SK-N-SH (cell line): ENCODE measurements around the gene MYD88. TPM values are rescaled to one million over a fixed set of nuclear protein-coding genes. Genes with fewer than 3 reads are reported as not detected.

Source experiments
- CTCF ChIA-PET: fragments of 300-600, 350-600 bp; formaldehyde crosslinking; extraction: SDS; loops from one replicate; lab custom pipeline; 2021; lab: Yijun Ruan, JAX
- POLR2A ChIA-PET: fragments of 350-600 bp; sonication (Branson Sonifier 250); formaldehyde crosslinking; extraction: SDS; loops from one replicate; lab custom pipeline; 2020; ENCODE audit warnings: antibody characterized with exemption, inconsistent platforms; lab: Yijun Ruan, JAX
- DNase-seq: peaks from one replicate; pipeline ENCODE4 v3.0.0; 2012
- H2AFZ ChIP-seq: fragments of 200-600 bp; sonication (generic); 2 replicates; pipeline ENCODE4 v1.8.1; 2016; ENCODE audit warnings: antibody characterized with exemption, mild to moderate bottlenecking, low read depth
- H3F3A ChIP-seq: fragments of 200-600 bp; sonication (generic); replicated peaks from 2 replicates; pipeline ENCODE3; 2016; ENCODE audit warnings: antibody characterized with exemption, mild to moderate bottlenecking; ENCODE audit not compliant: insufficient read depth
- H3K27ac ChIP-seq, 2 experiments: fragments of 200-500 bp in 1 of 2; fragments of 200-600 bp in 1 of 2; sonication (Bioruptor generic) in 1 of 2; sonication (generic), shearing (Covaris generic) in 1 of 2; 2 replicates each; pipeline versions ENCODE4 v1.5.1 to v1.6.1; 2014 to 2016; ENCODE audit warnings: low read depth in 2 of 2, inconsistent platforms in 1 of 2, low read length in 1 of 2, mild to moderate bottlenecking in 1 of 2, mixed read lengths in 1 of 2
- H3K27me3 ChIP-seq: fragments of 200-600 bp; sonication (generic), shearing (Covaris generic); 2 replicates; pipeline ENCODE4 v1.6.1; 2016; ENCODE audit warnings: mixed run types; ENCODE audit not compliant: insufficient read depth
- H3K36me3 ChIP-seq, 2 experiments: fragments of 200-500 bp in 1 of 2; fragments of 200-600 bp in 1 of 2; sonication (Bioruptor generic) in 1 of 2; sonication (generic) in 1 of 2; replicated peaks in 1 of 2; 2 replicates each; pipeline versions ENCODE3 to v1.5.1; 2014 to 2016; ENCODE audit warnings: low read length in 1 of 2, mild to moderate bottlenecking in 1 of 2; ENCODE audit not compliant: insufficient read depth in 2 of 2, control insufficient read depth in 1 of 2
- H3K4me1 ChIP-seq, 2 experiments: fragments of 200-500 bp in 1 of 2; fragments of 200-600 bp in 1 of 2; sonication (Bioruptor generic) in 1 of 2; sonication (generic), shearing (Covaris generic) in 1 of 2; 2 replicates each; pipeline versions ENCODE4 v1.5.1 to v1.6.1; 2014 to 2016; ENCODE audit warnings: low read depth in 1 of 2, low read length in 1 of 2, mixed run types in 1 of 2; ENCODE audit not compliant: insufficient read depth in 2 of 2, control insufficient read depth in 1 of 2
- H3K4me2 ChIP-seq: fragments of 200-600 bp; sonication (generic), shearing (Covaris generic); 2 replicates; pipeline ENCODE4 v1.6.1; 2017; ENCODE audit warnings: mixed run types
- H3K4me3 ChIP-seq, 2 experiments: fragments of 200-500 bp in 1 of 2; fragments of 200-600 bp in 1 of 2; sonication (Bioruptor generic) in 1 of 2; sonication (generic), shearing (Covaris generic) in 1 of 2; 2 replicates each; pipeline versions ENCODE4 v1.5.1 to v1.8.1; 2014 to 2016; ENCODE audit warnings: low read depth in 2 of 2, inconsistent platforms in 1 of 2, low read length in 1 of 2, mild to moderate bottlenecking in 1 of 2, mixed read lengths in 1 of 2, moderate library complexity in 1 of 2
- H3K79me2 ChIP-seq: fragments of 200-600 bp; sonication (generic); 2 replicates; pipeline ENCODE4 v1.8.1; 2017; ENCODE audit warnings: mild to moderate bottlenecking; ENCODE audit not compliant: insufficient read depth
- H3K9ac ChIP-seq: fragments of 200-600 bp; sonication (generic); 2 replicates; pipeline ENCODE4 v1.6.1; 2017; ENCODE audit warnings: mixed run types
- H3K9me2 ChIP-seq: fragments of 200-600 bp; sonication (generic); 2 replicates; pipeline ENCODE4 v1.6.1; 2017; ENCODE audit warnings: mixed run types
- H3K9me3 ChIP-seq: fragments of 200-600 bp; sonication (generic); 2 replicates; pipeline ENCODE4 v1.6.1; 2017; ENCODE audit warnings: mixed run types, mild to moderate bottlenecking, moderate library complexity
- H4K20me1 ChIP-seq: fragments of 200-600 bp; sonication (generic); 2 replicates; pipeline ENCODE4 v1.6.1; 2017; ENCODE audit warnings: mild to moderate bottlenecking, mixed run types; ENCODE audit not compliant: insufficient read depth
- EP300 ChIP-seq, 2 experiments: IDR thresholded peaks; 2 replicates each; pipeline versions ENCODE4 v1.4.0 to v1.6.1; 2012; ENCODE audit warnings: borderline replicate concordance in 1 of 2, low read depth in 1 of 2, low read length in 1 of 2
- FOSL2 ChIP-seq: IDR thresholded peaks from 2 replicates; pipeline ENCODE4 v1.4.0; 2012; ENCODE audit warnings: low read depth, mild to moderate bottlenecking, moderate library complexity, borderline replicate concordance
- FOXJ3 ChIP-seq: sonication (generic); formaldehyde crosslinking; IDR thresholded peaks from 2 replicates; pipeline ENCODE4 v1.5.1; 2020; ENCODE audit warnings: mild to moderate bottlenecking, missing genetic modification reagents
- FOXM1 ChIP-seq: IDR thresholded peaks from 2 replicates; pipeline ENCODE4 v1.4.0; 2012; ENCODE audit warnings: low read depth, mild to moderate bottlenecking
- GATA2 ChIP-seq: sonication (generic); formaldehyde crosslinking; IDR thresholded peaks from 2 replicates; pipeline ENCODE4 v1.5.0; 2020; ENCODE audit warnings: mild to moderate bottlenecking, missing genetic modification reagents
- MAX ChIP-seq: IDR thresholded peaks from 2 replicates; pipeline ENCODE4 v1.4.0; 2012; ENCODE audit warnings: low read depth
- RAD21 ChIP-seq: IDR thresholded peaks from 2 replicates; pipeline ENCODE4 v1.6.1; 2012; ENCODE audit warnings: mild to moderate bottlenecking, low read length
- RFX5 ChIP-seq: IDR thresholded peaks from 2 replicates; pipeline ENCODE4 v1.6.1; 2012; ENCODE audit warnings: mild to moderate bottlenecking, improper control_type of control experiment, low read length
- SIN3A ChIP-seq: IDR thresholded peaks from 2 replicates; pipeline ENCODE4 v1.6.1; 2012; ENCODE audit warnings: low read depth, mild to moderate bottlenecking, low read length, moderate library complexity, borderline replicate concordance
- SMC3 ChIP-seq: IDR thresholded peaks from 2 replicates; pipeline ENCODE4 v1.6.1; 2012; ENCODE audit warnings: low read depth, low read length, improper control_type of control experiment
- YY1 ChIP-seq: IDR thresholded peaks from 2 replicates; pipeline ENCODE4 v1.4.0; 2012; ENCODE audit warnings: low read depth, mild to moderate bottlenecking
- WGBS: methylation state at CpG from one replicate; pipeline ENCODE4 v1.1.6; 2017; ENCODE audit warnings: low lambda C conversion rate; 5-methylcytosine and 5-hydroxymethylcytosine counted together
- polyA plus RNA-seq, 3 experiments: library from polyadenylated mRNA; depleted of rRNA; stranded (reverse); fragments of >200 nt; gene quantifications; 2 replicates each; pipeline ENCODE4 v1.2.3, GENCODE V29; 2012
- TF ChIP-seq, protein P1 (sequence below): fragments of 200-600 bp; sonication (generic); IDR thresholded peaks from 2 replicates; pipeline ENCODE4 v1.6.1; 2017; ENCODE audit warnings: antibody characterized with exemption, mild to moderate bottlenecking, moderate library complexity

Gene MYD88
- polyA plus RNA-seq, 1 of the 3 experiments (the other 2 are of a cell fraction) = 24.0 TPM

DNA sequence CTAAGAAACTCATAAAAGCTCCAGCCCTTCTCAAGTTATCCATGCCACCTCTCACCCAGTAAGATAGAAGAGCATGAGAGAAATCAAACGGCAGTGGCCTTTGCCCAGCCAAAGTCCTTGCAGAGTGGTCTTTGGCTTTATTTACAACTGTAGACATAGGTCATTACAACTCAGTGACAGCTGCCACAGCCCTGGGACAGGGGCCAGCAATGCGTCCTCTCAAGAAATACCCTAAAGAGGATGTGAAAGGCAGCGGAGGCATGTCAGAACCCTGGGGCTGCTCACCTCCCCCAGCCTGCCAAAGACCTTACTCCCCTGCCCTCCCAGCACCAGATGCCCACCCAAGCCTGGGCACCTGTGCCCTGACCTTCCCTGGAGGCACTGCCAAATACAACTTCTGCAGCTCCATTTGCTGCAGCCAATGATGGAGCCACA, 7.8 kb upstream of the MYD88 start:
- TF ChIP-seq GATA2 (CRISPR knock-in tag) = no peak
- TF ChIP-seq RFX5 = no peak
- no peak for TF ChIP-seq EP300 (IDR thresholded peaks at IDR 0.05; ENCODE audit: borderline replicate concordance in 1 of 2, low read depth in 1 of 2, low read length in 1 of 2)
- TF ChIP-seq FOXM1 = no peak
- no peak for TF ChIP-seq FOXJ3 (CRISPR knock-in tag)
- TF ChIP-seq SIN3A = no peak
- TF ChIP-seq FOSL2 = no peak
- TF ChIP-seq, protein P1, sequence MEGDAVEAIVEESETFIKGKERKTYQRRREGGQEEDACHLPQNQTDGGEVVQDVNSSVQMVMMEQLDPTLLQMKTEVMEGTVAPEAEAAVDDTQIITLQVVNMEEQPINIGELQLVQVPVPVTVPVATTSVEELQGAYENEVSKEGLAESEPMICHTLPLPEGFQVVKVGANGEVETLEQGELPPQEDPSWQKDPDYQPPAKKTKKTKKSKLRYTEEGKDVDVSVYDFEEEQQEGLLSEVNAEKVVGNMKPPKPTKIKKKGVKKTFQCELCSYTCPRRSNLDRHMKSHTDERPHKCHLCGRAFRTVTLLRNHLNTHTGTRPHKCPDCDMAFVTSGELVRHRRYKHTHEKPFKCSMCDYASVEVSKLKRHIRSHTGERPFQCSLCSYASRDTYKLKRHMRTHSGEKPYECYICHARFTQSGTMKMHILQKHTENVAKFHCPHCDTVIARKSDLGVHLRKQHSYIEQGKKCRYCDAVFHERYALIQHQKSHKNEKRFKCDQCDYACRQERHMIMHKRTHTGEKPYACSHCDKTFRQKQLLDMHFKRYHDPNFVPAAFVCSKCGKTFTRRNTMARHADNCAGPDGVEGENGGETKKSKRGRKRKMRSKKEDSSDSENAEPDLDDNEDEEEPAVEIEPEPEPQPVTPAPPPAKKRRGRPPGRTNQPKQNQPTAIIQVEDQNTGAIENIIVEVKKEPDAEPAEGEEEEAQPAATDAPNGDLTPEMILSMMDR = no peak
- TF ChIP-seq YY1 = no peak
- no peaks in the 10 kb centered on the region for H3K27me3 ChIP-seq
- H4K20me1 ChIP-seq = 0 out of 2 replicates have a peak, but pooled peaks cover 9% of the 10 kb centered on the region
- peaks cover under 1 to 6% of the 10 kb centered on the region in 2 experiments; a peak in 2 of 4 replicates for H3K4me1 ChIP-seq
- WGBS = 89% methylated on average over 3 of the region's 3 CpGs
- H3K9me2 ChIP-seq = no peaks in the 10 kb centered on the region
- H3K9me3 ChIP-seq = no peaks in the 10 kb centered on the region
- H3F3A ChIP-seq = no peaks in the 10 kb centered on the region
- no peak overlapping the region for H3K4me3 ChIP-seq
- H3K9ac ChIP-seq = no peak overlapping the region
- no peak for DNase-seq
- H3K4me2 ChIP-seq = no peak overlapping the region
- no peak overlapping the region for H3K27ac ChIP-seq
- ChIA-PET POLR2A (no interaction called here), CTCF (interaction anchor here (0.9 to 1.7 kb wide), 5 partner anchors 8 to 532 kb away, joined by 3 to 12 read pairs (median 4); no protein-coding TSS in a partner anchor)
- peaks cover 46 to 84% of the 10 kb centered on the region in 2 experiments for H3K36me3 ChIP-seq
- H3K79me2 ChIP-seq = peaks cover 13% of the 10 kb centered on the region
- H2AFZ ChIP-seq = no peak overlapping the region

- H3K27me3 ChIP-seq = no peaks in the 10 kb centered on the region
- TF ChIP-seq RAD21 (peak; percentile 64), SMC3 (peak; percentile 46), MAX (no peak)
- TF ChIP-seq, protein P1 = peak; percentile 64
- no peaks in the 10 kb centered on the region for H3F3A ChIP-seq
- peaks cover 25% of the 10 kb centered on the region for H3K79me2 ChIP-seq
- POLR2A ChIA-PET = no interaction called here
- CTCF ChIA-PET = interaction anchor here (0.5 to 1.7 kb wide), 12 partner anchors 9 to 364 kb away, joined by 3 to 12 read pairs (median 4); partner anchors contain the start of genes EXOG and XYLB
- H3K9me3 ChIP-seq = no peaks in the 10 kb centered on the region
- no peak overlapping the region for H2AFZ ChIP-seq
- peak; percentile 60 for DNase-seq
- no peak overlapping the region for H3K4me3 ChIP-seq
- no peak overlapping the region for H3K27ac ChIP-seq
- 80% methylated on average over 6 of the region's 6 CpGs for WGBS
- no peaks in the 10 kb centered on the region for H3K9me2 ChIP-seq
- 0 out of 2 replicates have a peak, but pooled peaks cover 13% of the 10 kb centered on the region for H4K20me1 ChIP-seq
- H3K36me3 ChIP-seq = peaks cover 41 to 73% of the 10 kb centered on the region in 2 experiments
- no peak overlapping the region for H3K9ac ChIP-seq
- no peak overlapping the region for H3K4me2 ChIP-seq
- H3K4me1 ChIP-seq = peaks cover 4 to 9% of the 10 kb centered on the region in 2 experiments; a peak in 2 of 4 replicates
Measured at GRCh38 chr3:38131621-38132369, 6.7 kb upstream of the MYD88 start.
